BJ (cell line): ENCODE data around the gene LHPP. TPM values are rescaled to one million over a fixed set of nuclear protein-coding genes. Genes with fewer than 3 reads are reported as not detected.

Source experiments
- CTCF ChIA-PET: fragments of 350-600 bp; formaldehyde crosslinking; extraction: SDS; loops from one replicate; lab custom pipeline; 2021; ENCODE audit warnings: antibody characterized with exemption, inconsistent platforms; lab: Yijun Ruan, JAX
- POLR2A ChIA-PET: fragments of 300-600 bp; sonication (Branson Sonifier 250); formaldehyde crosslinking; extraction: SDS; loops from one replicate; lab custom pipeline; 2021; ENCODE audit warnings: antibody characterized with exemption; lab: Charles Lee
- DNase-seq: peaks from one replicate; pipeline ENCODE4 v3.0.0-alpha.2; 2011; ENCODE audit warnings: low read depth
- H3K27me3 ChIP-seq: 2 replicates; pipeline ENCODE4 v1.6.0; 2011; ENCODE audit warnings: low read length; ENCODE audit not compliant: control insufficient read depth, insufficient read depth
- H3K36me3 ChIP-seq: 2 replicates; pipeline ENCODE4 v1.5.1; 2011; ENCODE audit warnings: low read length; ENCODE audit not compliant: control insufficient read depth, insufficient read depth
- H3K4me3 ChIP-seq: 2 replicates; pipeline ENCODE4 v1.5.1; 2011; ENCODE audit warnings: low read depth, mild to moderate bottlenecking, control low read depth, low read length
- polyA plus RNA-seq: library from polyadenylated mRNA; depleted of rRNA; stranded (reverse); fragments of >200 nt; gene quantifications from 2 replicates; pipeline ENCODE4 v1.2.3, GENCODE V29; 2011
- TF ChIP-seq, protein P1 (sequence below): IDR thresholded peaks from 2 replicates; pipeline ENCODE4 v1.5.1; 2011; ENCODE audit warnings: low read depth, mild to moderate bottlenecking, control low read depth, inconsistent platforms, low read length, moderate library complexity; ENCODE audit not compliant: insufficient read depth

The LHPP gene
- polyA plus RNA-seq, 1 experiment = 23.8 TPM

DNA sequence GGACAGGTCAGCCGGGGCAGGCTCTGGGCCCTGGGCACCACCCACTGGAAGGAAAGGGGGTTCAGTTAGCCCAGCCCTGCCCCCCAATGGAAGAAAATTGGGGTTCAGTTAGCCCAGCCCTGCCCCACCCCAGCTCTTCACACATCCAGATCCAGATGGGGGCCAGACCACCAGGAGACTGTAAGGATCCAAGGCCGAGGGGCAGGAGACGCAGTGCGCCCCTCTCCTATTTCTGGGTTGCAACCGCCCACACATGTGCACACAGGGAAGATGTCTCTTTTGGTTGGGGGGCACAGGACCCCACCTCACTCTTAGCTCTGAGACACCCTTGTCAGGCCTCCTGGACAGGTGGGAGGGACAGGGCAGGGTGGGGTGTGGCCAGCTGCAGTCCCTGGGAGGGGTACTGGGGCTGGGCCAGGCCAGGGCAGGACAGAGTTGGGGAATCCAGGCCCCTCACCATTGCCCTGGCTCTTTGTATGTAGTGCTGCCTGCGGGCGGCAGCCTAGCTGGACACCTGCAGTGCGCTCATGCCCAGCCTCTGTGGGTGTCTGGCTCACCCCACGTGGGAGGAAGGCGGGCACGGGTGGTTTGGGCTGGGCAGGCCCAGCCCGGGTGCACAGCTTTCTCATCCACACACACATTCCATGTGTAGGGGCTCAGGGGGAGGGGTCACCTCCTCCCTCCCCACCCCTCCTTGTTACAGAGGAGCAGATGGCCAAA is 141.2 kb downstream of the LHPP start:
- POLR2A ChIA-PET = interaction anchor here (0.5 kb wide), 1 partner anchor 95 kb away, joined by 3 read pairs; no protein-coding TSS in a partner anchor
- Histone ChIP-seq H3K36me3 (no peaks in the 10 kb centered on the region), H3K4me3 (no peak overlapping the region), H3K27me3 (no peaks in the 10 kb centered on the region)
- TF ChIP-seq, protein P1, sequence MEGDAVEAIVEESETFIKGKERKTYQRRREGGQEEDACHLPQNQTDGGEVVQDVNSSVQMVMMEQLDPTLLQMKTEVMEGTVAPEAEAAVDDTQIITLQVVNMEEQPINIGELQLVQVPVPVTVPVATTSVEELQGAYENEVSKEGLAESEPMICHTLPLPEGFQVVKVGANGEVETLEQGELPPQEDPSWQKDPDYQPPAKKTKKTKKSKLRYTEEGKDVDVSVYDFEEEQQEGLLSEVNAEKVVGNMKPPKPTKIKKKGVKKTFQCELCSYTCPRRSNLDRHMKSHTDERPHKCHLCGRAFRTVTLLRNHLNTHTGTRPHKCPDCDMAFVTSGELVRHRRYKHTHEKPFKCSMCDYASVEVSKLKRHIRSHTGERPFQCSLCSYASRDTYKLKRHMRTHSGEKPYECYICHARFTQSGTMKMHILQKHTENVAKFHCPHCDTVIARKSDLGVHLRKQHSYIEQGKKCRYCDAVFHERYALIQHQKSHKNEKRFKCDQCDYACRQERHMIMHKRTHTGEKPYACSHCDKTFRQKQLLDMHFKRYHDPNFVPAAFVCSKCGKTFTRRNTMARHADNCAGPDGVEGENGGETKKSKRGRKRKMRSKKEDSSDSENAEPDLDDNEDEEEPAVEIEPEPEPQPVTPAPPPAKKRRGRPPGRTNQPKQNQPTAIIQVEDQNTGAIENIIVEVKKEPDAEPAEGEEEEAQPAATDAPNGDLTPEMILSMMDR = no peak
- no peak for DNase-seq
- CTCF ChIA-PET = interaction anchor here (0.6 kb wide), 1 partner anchor 68 kb away, joined by 4 read pairs; no protein-coding TSS in a partner anchor

DNA sequence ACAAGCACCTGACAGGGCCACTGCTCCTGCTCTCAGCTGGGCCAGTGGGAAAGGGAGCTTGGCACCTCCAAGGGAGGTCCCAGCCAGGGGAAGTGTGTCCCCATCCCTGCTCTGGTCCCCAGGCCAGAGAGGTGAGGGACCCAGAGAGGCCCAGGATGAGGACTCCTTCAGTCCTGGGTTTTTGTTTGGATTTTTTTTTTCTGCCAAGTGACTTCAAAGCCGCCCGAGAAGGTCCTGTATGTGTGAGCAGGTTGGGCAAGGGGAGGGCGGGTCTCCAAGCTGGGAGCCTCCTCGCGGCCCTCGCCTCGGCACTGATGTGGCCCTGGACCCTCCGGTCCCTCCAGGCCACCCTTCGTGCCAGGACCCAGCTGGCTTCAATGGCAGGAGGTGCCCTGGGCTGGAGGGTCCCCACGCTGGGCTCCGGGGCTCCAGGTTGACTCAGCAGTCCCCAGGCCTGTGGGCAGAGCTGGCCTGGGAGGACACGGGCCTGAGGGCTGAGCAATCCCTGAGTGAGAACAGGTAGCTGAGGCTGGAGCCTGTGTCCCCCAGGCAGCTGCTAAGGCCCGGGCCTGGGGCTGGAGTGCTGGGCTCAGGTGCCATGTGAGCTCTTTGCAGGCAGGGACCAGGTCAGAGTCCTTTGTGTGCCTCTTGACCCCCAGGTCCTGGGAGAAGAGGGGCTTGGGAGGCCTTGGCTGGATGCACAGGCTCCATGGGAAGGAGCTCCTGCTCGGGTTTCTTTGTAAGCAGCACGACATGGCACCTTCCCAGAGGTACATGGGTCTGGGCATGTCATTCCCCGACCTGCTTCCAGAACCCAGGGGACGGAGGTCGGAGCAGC is 142.0 kb downstream of the LHPP start:
- POLR2A ChIA-PET = no interaction called here
- TF ChIP-seq, protein P1 = no peak
- Histone ChIP-seq H3K4me3 (no peak overlapping the region), H3K27me3 (no peaks in the 10 kb centered on the region), H3K36me3 (no peaks in the 10 kb centered on the region)
- DNase-seq = no peak
- CTCF ChIA-PET = interaction anchor here (0.6 to 1.4 kb wide), 2 partner anchors 8 to 68 kb away, joined by 3 to 4 read pairs; no protein-coding TSS in a partner anchor

DNA sequence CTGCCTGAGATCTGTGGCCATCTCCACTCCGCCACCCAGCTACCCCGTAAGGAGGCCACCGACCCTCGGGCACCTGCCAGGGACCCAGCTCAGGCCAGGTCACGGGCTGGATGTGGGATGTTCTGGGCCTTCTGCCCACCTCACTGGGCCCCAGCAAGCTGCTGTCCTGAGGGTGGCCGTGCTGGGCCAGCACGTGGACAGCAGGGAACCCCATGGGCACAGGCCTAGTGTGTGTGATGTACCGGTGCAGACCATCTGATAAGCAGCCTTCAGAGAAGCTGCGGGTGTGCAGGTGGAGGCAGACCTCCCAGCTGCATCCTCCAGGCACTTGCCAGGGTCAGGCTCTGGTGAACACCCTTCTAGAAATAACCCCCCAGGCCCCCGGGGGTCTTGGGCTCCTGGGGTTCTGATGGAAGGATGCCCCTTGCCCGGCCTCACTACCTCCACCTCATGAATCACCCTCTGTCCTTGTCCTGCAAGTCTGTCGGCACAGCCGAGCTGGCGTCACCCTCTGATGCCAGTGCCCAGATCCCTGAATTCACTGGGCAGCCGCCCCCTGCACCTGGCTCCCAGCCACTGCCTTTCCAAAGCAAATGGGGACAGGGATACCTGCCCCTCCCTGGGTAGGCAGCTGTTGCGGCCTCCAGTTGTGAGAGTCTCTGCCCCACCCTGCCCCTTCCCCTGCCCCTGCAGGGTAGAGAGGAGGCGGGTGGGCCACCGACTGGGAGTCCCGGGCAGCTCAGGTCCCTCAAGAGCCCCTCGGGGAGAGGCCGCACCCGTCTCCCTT is 142.8 kb downstream of the LHPP start:
- no peak for DNase-seq
- no peak overlapping the region for H3K4me3 ChIP-seq
- H3K36me3 ChIP-seq = no peaks in the 10 kb centered on the region
- no peaks in the 10 kb centered on the region for H3K27me3 ChIP-seq
- POLR2A ChIA-PET = no interaction called here
- CTCF ChIA-PET = interaction anchor here (1.4 kb wide), 1 partner anchor 9 kb away, joined by 3 read pairs; no protein-coding TSS in a partner anchor
- TF ChIP-seq, protein P1 = no peak

DNA sequence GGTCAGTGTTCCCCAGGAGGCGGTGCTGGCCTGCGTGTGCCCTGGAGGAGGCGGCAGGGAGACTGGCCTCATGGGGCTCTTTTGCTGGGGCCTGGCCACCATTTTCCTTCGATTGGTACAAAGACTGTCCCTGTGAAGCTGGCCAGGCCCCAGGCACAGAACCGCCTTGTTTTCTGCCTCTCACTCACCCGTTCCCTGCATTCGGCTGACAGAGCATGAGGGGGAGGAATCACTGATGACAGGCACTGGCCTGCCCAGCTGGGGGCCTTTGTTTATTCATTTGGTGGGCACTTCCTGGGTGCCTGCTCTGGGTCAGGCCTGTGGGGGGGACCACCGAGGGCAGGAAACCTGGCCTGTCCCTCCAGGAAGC is 143.4 kb downstream of the LHPP start:
- Histone ChIP-seq H3K4me3 (no peak overlapping the region), H3K36me3 (no peaks in the 10 kb centered on the region), H3K27me3 (no peaks in the 10 kb centered on the region)
- POLR2A ChIA-PET = no interaction called here
- DNase-seq = no peak
- CTCF ChIA-PET = no interaction called here
- TF ChIP-seq, protein P1 = no peak

DNA sequence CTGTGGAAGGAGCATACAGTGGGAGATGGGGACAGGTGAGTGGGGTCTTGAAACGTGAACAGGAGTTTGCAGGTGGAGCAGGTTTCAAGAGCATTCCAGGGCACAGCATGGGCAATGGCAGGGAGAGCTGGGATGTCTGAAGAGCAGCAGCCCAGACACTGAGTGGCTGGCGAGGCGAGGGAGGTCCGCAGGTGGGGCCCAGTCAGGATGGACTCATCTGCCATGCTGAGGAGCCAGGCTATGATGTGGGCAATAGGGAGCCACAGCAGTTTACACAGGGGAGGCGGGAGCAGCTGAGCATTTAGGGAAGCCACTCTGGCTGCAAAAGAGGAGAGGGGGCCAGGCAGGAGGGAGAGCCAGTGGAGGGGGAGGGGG is 143.8 kb downstream of the LHPP start:
- Histone ChIP-seq H3K4me3 (no peak overlapping the region), H3K36me3 (no peaks in the 10 kb centered on the region), H3K27me3 (no peaks in the 10 kb centered on the region)
- DNase-seq = no peak
- TF ChIP-seq, protein P1 = no peak
- ChIA-PET POLR2A (no interaction called here), CTCF (no interaction called here)
